SK-N-SH treated with all-trans-retinoic acid at 6 μM for 48 hours (cell line): ENCODE data around the gene CYP4F11.
A peak's percentile ranks its signal among the peaks of the same experiment; 100 is the strongest.
"Not testable (repeated sequence)": the region's sequence is repeated elsewhere in the genome, so short reads cannot be mapped to it uniquely, and the experiment has no call there.

ENCODE experiments used
- ATAC-seq: fragments of 200-7000 bp; cut with Tn5 transposase; 3 replicates; pipeline ENCODE4 v1.9.1; 2020; ENCODE audit warnings: mild to moderate bottlenecking, moderate library complexity
- ARNTL ChIP-seq: fragments of 450-650 bp; formaldehyde crosslinking; IDR thresholded peaks from 2 replicates; pipeline ENCODE4 v1.5.0; 2020; ENCODE audit warnings: low read depth, mild to moderate bottlenecking, moderate library complexity, borderline replicate concordance
- BACH2 ChIP-seq: fragments of 250-450 bp; sonication (Bioruptor Pico); IDR thresholded peaks from 2 replicates; pipeline ENCODE4 v1.9.0; 2021; ENCODE audit warnings: mild to moderate bottlenecking, borderline replicate concordance
- CSDC2 ChIP-seq: fragments of 250-450 bp; sonication (Bioruptor Pico); IDR thresholded peaks from 2 replicates; pipeline ENCODE4 v1.5.0; 2020; ENCODE audit warnings: mild to moderate bottlenecking, moderate library complexity
- GLIS3 ChIP-seq: fragments of 250-450 bp; sonication (Bioruptor Pico); IDR thresholded peaks from 2 replicates; pipeline ENCODE4 v1.5.0; 2020; ENCODE audit warnings: mild to moderate bottlenecking, moderate library complexity
- OSR1 ChIP-seq: fragments of 250-450 bp; sonication (Bioruptor Pico); IDR thresholded peaks from 2 replicates; pipeline ENCODE4 v1.8.0; 2022; ENCODE audit warnings: moderate library complexity, mild to moderate bottlenecking, inconsistent platforms
- PPARA ChIP-seq: fragments of 250-450 bp; sonication (Bioruptor Pico); IDR thresholded peaks from 2 replicates; pipeline ENCODE4 v1.5.0; 2020; ENCODE audit warnings: mild to moderate bottlenecking, borderline replicate concordance
- RARB ChIP-seq: fragments of 250-450 bp; sonication (Bioruptor Pico); IDR thresholded peaks from 2 replicates; pipeline ENCODE4 v1.8.0; 2021; ENCODE audit warnings: mild to moderate bottlenecking, moderate library complexity
- SNAI2 ChIP-seq: fragments of 250-450 bp; sonication (Bioruptor Pico); IDR thresholded peaks from 2 replicates; pipeline ENCODE4 v1.5.0; 2020; ENCODE audit warnings: mild to moderate bottlenecking, moderate library complexity
- TCF4 ChIP-seq: fragments of 250-450 bp; sonication (Bioruptor Pico); IDR thresholded peaks from 2 replicates; pipeline ENCODE4 v1.8.0; 2021; ENCODE audit warnings: mild to moderate bottlenecking, moderate library complexity, borderline replicate concordance
- TOX ChIP-seq: fragments of 250-450 bp; sonication (Bioruptor Pico); IDR thresholded peaks from 2 replicates; pipeline ENCODE4 v1.8.0; 2021; ENCODE audit warnings: mild to moderate bottlenecking, moderate library complexity, borderline replicate concordance
- ZC3H10 ChIP-seq: fragments of 250-450 bp; sonication (Bioruptor Pico); IDR thresholded peaks from 2 replicates; pipeline ENCODE4 v1.5.1; 2021; ENCODE audit warnings: mild to moderate bottlenecking, moderate library complexity
- ZFP3 ChIP-seq: fragments of 250-450 bp; sonication (Bioruptor Pico); IDR thresholded peaks from 2 replicates; pipeline ENCODE4 v1.5.0; 2020; ENCODE audit warnings: mild to moderate bottlenecking, moderate library complexity
- ZFP30 ChIP-seq: fragments of 450-650 bp; formaldehyde crosslinking; IDR thresholded peaks from 2 replicates; pipeline ENCODE4 v1.5.0; 2022; ENCODE audit warnings: mild to moderate bottlenecking, moderate library complexity
- ZNF565 ChIP-seq: fragments of 450-650 bp; formaldehyde crosslinking; conservative IDR thresholded peaks from 2 replicates; pipeline ENCODE4 v1.5.0; 2020; ENCODE audit warnings: low read depth, mild to moderate bottlenecking, moderate library complexity
- ZNF70 ChIP-seq: fragments of 450-650 bp; formaldehyde crosslinking; IDR thresholded peaks from 2 replicates; pipeline ENCODE4 v1.5.0; 2020; ENCODE audit warnings: mild to moderate bottlenecking, moderate library complexity
- ZNF8 ChIP-seq: fragments of 450-650 bp; formaldehyde crosslinking; IDR thresholded peaks from 2 replicates; pipeline ENCODE4 v1.5.0; 2020; ENCODE audit warnings: mild to moderate bottlenecking, moderate library complexity
- TF ChIP-seq, protein P1 (sequence below): fragments of 250-450 bp; sonication (Bioruptor Pico); IDR thresholded peaks from 2 replicates; pipeline ENCODE4 v1.5.1; 2020; ENCODE audit warnings: low read depth, mild to moderate bottlenecking, moderate library complexity
- TF ChIP-seq, protein P2 (sequence below): fragments of 250-450 bp; sonication (Bioruptor Pico); IDR thresholded peaks from 2 replicates; pipeline ENCODE4 v1.5.0; 2020; ENCODE audit warnings: mild to moderate bottlenecking, moderate library complexity
- TF ChIP-seq, protein P3 (sequence below): fragments of 250-450 bp; sonication (Bioruptor Pico); IDR thresholded peaks from 2 replicates; pipeline ENCODE4 v1.8.0; 2020; ENCODE audit warnings: mild to moderate bottlenecking, moderate library complexity, borderline replicate concordance

Gene CYP4F11

DNA sequence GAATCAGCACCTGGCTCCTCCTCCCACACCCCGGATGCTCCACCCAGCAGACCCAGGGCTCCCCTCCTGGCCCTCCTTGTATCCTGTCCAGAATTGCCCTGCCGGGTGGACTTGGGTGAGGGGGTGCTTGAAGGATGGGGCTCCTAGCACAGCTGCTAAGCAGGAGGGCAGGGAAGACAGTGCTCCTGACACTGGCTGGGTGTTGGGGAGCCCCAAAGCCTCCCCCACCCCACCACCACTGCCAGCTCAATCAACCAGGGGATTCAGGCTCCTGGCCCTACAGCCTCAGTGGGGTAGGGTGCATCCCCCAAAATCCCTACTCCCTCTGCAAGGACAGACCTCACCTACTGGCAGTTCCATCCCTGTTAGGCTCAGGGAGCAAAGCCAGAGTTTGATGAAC, 2.6 kb upstream of the CYP4F11 start (continued):
- TF ChIP-seq, protein P1, sequence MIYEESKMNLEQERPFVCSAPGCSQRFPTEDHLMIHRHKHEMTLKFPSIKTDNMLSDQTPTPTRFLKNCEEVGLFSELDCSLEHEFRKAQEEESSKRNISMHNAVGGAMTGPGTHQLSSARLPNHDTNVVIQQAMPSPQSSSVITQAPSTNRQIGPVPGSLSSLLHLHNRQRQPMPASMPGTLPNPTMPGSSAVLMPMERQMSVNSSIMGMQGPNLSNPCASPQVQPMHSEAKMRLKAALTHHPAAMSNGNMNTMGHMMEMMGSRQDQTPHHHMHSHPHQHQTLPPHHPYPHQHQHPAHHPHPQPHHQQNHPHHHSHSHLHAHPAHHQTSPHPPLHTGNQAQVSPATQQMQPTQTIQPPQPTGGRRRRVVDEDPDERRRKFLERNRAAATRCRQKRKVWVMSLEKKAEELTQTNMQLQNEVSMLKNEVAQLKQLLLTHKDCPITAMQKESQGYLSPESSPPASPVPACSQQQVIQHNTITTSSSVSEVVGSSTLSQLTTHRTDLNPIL (CRISPR knock-in tag) = no peak
- TF ChIP-seq RARB (CRISPR knock-in tag) = no peak
- TF ChIP-seq, all 23 proteins: peak for 0

DNA sequence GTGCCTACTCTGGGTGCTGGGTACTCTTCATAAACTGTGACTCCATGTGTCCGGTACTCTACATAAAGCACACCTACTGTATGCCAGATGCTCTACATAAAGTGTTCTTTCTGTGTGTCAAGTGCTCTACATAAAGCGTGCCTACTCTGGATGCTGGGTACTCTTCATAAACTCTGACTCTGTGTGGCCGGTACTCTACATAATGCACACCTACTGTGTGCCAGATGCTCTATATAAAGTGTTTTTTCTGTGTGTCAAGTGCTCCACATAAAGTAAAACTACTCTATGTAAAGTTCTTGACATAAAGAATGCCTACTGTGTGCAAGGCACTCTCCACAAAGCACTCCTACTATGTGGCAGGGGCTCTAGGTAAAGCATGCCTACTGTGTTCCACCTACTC, 1.8 kb upstream of the CYP4F11 start:
- TF ChIP-seq PPARA (CRISPR knock-in tag) = no peak
- no peak for TF ChIP-seq ARNTL (CRISPR knock-in tag)
- TF ChIP-seq RARB (CRISPR knock-in tag) = no peak
- TF ChIP-seq, protein P2, sequence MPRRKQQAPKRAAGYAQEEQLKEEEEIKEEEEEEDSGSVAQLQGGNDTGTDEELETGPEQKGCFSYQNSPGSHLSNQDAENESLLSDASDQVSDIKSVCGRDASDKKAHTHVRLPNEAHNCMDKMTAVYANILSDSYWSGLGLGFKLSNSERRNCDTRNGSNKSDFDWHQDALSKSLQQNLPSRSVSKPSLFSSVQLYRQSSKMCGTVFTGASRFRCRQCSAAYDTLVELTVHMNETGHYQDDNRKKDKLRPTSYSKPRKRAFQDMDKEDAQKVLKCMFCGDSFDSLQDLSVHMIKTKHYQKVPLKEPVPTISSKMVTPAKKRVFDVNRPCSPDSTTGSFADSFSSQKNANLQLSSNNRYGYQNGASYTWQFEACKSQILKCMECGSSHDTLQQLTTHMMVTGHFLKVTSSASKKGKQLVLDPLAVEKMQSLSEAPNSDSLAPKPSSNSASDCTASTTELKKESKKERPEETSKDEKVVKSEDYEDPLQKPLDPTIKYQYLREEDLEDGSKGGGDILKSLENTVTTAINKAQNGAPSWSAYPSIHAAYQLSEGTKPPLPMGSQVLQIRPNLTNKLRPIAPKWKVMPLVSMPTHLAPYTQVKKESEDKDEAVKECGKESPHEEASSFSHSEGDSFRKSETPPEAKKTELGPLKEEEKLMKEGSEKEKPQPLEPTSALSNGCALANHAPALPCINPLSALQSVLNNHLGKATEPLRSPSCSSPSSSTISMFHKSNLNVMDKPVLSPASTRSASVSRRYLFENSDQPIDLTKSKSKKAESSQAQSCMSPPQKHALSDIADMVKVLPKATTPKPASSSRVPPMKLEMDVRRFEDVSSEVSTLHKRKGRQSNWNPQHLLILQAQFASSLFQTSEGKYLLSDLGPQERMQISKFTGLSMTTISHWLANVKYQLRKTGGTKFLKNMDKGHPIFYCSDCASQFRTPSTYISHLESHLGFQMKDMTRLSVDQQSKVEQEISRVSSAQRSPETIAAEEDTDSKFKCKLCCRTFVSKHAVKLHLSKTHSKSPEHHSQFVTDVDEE = no peak
- no peak for TF ChIP-seq CSDC2 (CRISPR knock-in tag)
- TF ChIP-seq OSR1 (CRISPR knock-in tag) = no peak
- no peak for ATAC-seq

DNA sequence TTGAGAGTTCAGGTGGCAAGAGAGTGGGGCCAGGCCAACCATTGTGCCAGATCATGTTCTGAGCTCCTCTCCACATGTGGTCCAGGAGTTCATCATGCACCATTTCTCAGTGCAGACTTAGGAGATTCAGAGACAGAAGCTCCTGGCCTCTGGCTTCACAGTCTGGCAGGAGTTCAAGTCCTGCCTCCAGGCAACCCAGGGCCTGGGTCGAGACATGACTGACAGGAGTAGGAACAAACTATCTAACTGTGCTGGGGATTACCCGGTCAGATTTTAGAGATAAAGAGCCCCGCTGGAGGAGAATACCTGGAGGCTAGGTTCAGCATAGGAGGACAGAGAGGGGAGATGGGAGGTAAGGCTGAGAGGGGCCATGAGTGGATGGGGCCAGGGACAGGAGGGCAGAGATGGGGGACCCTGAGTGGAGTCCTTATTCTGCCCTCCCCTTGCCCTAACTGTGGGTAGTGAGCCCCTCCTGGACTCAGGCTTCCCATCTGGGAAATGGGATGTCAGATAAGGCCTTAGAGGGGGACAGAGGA, 906 bp upstream of the CYP4F11 start:
- peak; percentile 31; the same call in 1 of the 3 replicates for ATAC-seq
- no peak for TF ChIP-seq ZFP30 (CRISPR knock-in tag)
- TF ChIP-seq ZNF8 (CRISPR knock-in tag) = no peak
- TF ChIP-seq TOX (CRISPR knock-in tag) = no peak
- no peak for TF ChIP-seq ZC3H10 (CRISPR knock-in tag)
- TF ChIP-seq, protein P2 = no peak
- TF ChIP-seq ARNTL (CRISPR knock-in tag) = no peak

DNA sequence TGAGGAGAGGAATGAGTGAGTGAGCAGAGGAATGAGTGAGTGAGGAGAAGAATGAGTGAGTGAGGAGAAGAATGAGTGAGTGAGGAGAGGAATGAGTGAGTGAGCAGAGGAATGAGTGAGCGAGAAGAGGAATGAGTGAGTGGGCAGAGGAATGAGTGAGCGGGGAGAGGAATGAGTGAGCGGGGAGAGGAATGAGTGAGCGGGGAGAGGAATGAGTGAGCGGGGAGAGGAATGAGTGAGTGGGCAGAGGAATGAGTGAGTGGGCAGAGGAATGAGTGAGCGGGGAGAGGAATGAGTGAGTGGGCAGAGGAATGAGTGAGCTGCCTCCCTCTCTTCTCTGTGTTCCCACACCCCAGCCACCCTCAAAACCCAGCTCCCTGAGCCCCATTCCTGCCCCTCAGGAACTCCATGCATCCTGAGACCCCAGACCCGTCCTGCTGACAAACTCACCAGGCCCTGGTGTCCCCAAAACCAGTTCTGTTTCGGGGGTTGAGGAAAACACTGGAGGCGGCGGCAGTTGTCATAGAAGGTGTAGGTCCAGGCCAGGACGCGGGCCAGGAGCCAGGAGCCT, 483 bp downstream of the CYP4F11 start:
- not testable (repeated sequence) for ATAC-seq

DNA sequence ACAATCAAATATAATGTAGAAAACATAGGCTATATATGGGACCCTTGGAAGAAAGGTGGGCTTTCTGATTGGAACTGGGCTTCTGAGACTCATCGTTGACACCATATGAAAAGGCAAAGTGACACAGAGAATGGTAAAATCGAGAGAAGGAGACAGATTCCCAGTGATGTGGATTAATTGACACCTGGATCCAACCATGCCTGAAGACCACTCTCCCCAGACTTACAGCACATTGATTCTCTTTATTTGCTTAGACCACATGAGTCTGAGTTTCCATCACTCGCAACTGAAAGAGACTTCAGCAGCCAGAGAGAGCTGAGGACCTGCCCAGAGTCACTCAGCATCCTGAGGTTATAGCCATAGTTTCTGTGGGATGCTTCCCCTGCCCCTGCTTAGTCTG, 6.0 kb downstream of the CYP4F11 start:
- no peak for ATAC-seq
- TF ChIP-seq ZNF70 (CRISPR knock-in tag) = no peak
- no peak for TF ChIP-seq TOX (CRISPR knock-in tag)
- no peak for TF ChIP-seq RARB (CRISPR knock-in tag)
- no peak for TF ChIP-seq ZNF8 (CRISPR knock-in tag)
- TF ChIP-seq TCF4 = no peak
- TF ChIP-seq, protein P1 (CRISPR knock-in tag) = no peak
- no peak for TF ChIP-seq ARNTL (CRISPR knock-in tag)
- no peak for TF ChIP-seq ZFP3 (CRISPR knock-in tag)
- TF ChIP-seq GLIS3 = no peak

DNA sequence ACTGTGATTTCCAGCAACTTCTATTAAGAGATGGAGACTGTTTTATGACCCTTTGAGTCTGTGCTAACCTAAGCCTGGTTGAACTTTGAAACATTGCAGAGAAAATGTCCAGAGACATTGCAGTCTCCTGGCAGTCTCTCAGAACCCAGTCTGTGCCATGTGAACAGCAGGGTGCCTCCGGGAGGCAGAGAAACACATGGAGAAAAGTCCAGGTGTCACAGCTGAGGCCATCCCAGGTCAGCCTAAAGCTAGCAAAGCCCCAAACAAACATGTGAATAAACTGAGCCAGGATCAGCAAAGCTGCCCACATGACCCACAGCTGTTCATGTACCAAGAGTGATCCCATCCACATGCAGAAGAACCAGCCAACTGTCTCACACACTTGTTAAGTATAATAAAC, 7.8 kb downstream of the CYP4F11 start:
- no peak for ATAC-seq
- TF ChIP-seq SNAI2 (CRISPR knock-in tag) = no peak
- TF ChIP-seq BACH2 (CRISPR knock-in tag) = no peak
- no peak for TF ChIP-seq ARNTL (CRISPR knock-in tag)
- TF ChIP-seq, protein P3, sequence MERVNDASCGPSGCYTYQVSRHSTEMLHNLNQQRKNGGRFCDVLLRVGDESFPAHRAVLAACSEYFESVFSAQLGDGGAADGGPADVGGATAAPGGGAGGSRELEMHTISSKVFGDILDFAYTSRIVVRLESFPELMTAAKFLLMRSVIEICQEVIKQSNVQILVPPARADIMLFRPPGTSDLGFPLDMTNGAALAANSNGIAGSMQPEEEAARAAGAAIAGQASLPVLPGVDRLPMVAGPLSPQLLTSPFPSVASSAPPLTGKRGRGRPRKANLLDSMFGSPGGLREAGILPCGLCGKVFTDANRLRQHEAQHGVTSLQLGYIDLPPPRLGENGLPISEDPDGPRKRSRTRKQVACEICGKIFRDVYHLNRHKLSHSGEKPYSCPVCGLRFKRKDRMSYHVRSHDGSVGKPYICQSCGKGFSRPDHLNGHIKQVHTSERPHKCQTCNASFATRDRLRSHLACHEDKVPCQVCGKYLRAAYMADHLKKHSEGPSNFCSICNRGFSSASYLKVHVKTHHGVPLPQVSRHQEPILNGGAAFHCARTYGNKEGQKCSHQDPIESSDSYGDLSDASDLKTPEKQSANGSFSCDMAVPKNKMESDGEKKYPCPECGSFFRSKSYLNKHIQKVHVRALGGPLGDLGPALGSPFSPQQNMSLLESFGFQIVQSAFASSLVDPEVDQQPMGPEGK (CRISPR knock-in tag) = no peak
- TF ChIP-seq ZNF565 (CRISPR knock-in tag) = no peak
- no peak for TF ChIP-seq ZFP3 (CRISPR knock-in tag)
